Endothelial cell of umbilical vein (primary cell): Measurements from ENCODE around the gene MYZAP. TPM values are rescaled to one million over a fixed set of nuclear protein-coding genes. Genes with fewer than 3 reads are reported as not detected.

ENCODE experiments used
- BruUV-seq: library from RNA; stranded (reverse); fragments of 400-500 nt; replicated peaks from 2 replicates; lab custom pipeline; 2021; lab: Mats Ljungman, UMichigan
- CTCF ChIA-PET: fragments of 300-600, 350-600 bp; sonication (Branson Sonifier 250); formaldehyde crosslinking; loops from one replicate; lab custom pipeline; 2021; ENCODE audit warnings: antibody characterized with exemption, inconsistent platforms; lab: Charles Lee
- POLR2A ChIA-PET: fragments of 300-600, 350-600 bp; sonication (Branson Sonifier 250); formaldehyde crosslinking; loops from one replicate; lab custom pipeline; 2021; ENCODE audit warnings: antibody characterized with exemption, inconsistent platforms; lab: Charles Lee
- DNase-seq: peaks from one replicate; pipeline ENCODE4 v3.0.0-alpha.2; 2011; ENCODE audit warnings: low read depth, low spot score
- FAIRE-seq: peaks from 2 replicates; lab custom pipeline; 2011; peaks lifted over from hg19 to GRCh38; lab: Jason Lieb, UNC
- H2AFZ ChIP-seq: 2 replicates; pipeline ENCODE4 v1.6.0; 2012; ENCODE audit warnings: low read depth, low read length, control low read depth, inconsistent platforms
- H3K27ac ChIP-seq: 2 replicates; pipeline ENCODE4 v1.5.1; 2011; ENCODE audit warnings: low read depth, mild to moderate bottlenecking, control low read depth, low read length, moderate library complexity; ENCODE audit not compliant: insufficient read depth
- H3K27me3 ChIP-seq, 2 experiments: 2 replicates each; pipeline versions ENCODE4 v1.6.0 to v1.6.1; 2011; ENCODE audit warnings: low read length in 2 of 2, mixed read lengths in 1 of 2; ENCODE audit not compliant: control insufficient read depth in 2 of 2, insufficient read depth in 2 of 2
- H3K36me3 ChIP-seq, 2 experiments: 2 replicates in 1 of 2; 3 replicates in 1 of 2; pipeline ENCODE4 v1.5.1; 2011; ENCODE audit warnings: low read length in 2 of 2, mild to moderate bottlenecking in 1 of 2, moderate library complexity in 1 of 2; ENCODE audit not compliant: control insufficient read depth in 2 of 2, insufficient read depth in 2 of 2; ENCODE audit errors: extremely low read depth in 1 of 2
- H3K4me1 ChIP-seq: 3 replicates; pipeline ENCODE4 v1.5.1; 2011; ENCODE audit warnings: mild to moderate bottlenecking, low read length; ENCODE audit not compliant: control insufficient read depth, insufficient read depth; ENCODE audit errors: extremely low read depth
- H3K4me2 ChIP-seq: 2 replicates; pipeline ENCODE4 v1.6.1; 2011; ENCODE audit warnings: low read length, control low read depth, mixed read lengths; ENCODE audit not compliant: insufficient read depth
- H3K4me3 ChIP-seq, 3 experiments: fragments of 200-600 bp in 1 of 3; sonication (generic), shearing (Covaris generic) in 1 of 3; replicated peaks in 1 of 3; 2 replicates each; pipeline ENCODE4 v1.5.1; 2011 to 2016; ENCODE audit warnings: control low read depth in 3 of 3, low read length in 3 of 3, mild to moderate bottlenecking in 2 of 3, inconsistent platforms in 1 of 3, low read depth in 1 of 3, moderate library complexity in 1 of 3; ENCODE audit not compliant: insufficient read depth in 1 of 3
- H3K79me2 ChIP-seq: 2 replicates; pipeline ENCODE4 v1.6.0; 2012; ENCODE audit warnings: low read length, inconsistent platforms; ENCODE audit not compliant: control insufficient read depth, insufficient read depth
- H3K9ac ChIP-seq: replicated peaks from 2 replicates; pipeline ENCODE3; 2011; ENCODE audit warnings: low read length, control low read depth; ENCODE audit not compliant: insufficient read depth; ENCODE audit errors: extremely low read depth
- H3K9me1 ChIP-seq: replicated peaks from 3 replicates; pipeline ENCODE4 v1.6.0; 2011; ENCODE audit warnings: mild to moderate bottlenecking, low read length; ENCODE audit not compliant: control insufficient read depth, insufficient read depth; ENCODE audit errors: extremely low read depth
- H3K9me3 ChIP-seq: replicated peaks from 2 replicates; pipeline ENCODE4 v1.5.1; 2012; ENCODE audit warnings: low read length, inconsistent platforms; ENCODE audit not compliant: control insufficient read depth, insufficient read depth
- H4K20me1 ChIP-seq: replicated peaks from 2 replicates; pipeline ENCODE3; 2011; ENCODE audit warnings: mild to moderate bottlenecking, low read length; ENCODE audit not compliant: control insufficient read depth, insufficient read depth; ENCODE audit errors: extremely low read depth
- EZH2 ChIP-seq: IDR thresholded peaks from 2 replicates; pipeline ENCODE4 v1.6.1; 2012; ENCODE audit warnings: borderline replicate concordance, low read depth, mild to moderate bottlenecking, moderate library complexity, low read length, inconsistent platforms; ENCODE audit not compliant: severe bottlenecking
- FOS ChIP-seq: IDR thresholded peaks from 2 replicates; pipeline ENCODE4 v1.6.1; 2011; ENCODE audit warnings: mild to moderate bottlenecking, low read length, moderate library complexity, borderline replicate concordance; ENCODE audit not compliant: insufficient read depth
- GATA2 ChIP-seq: IDR thresholded peaks from 2 replicates; pipeline ENCODE4 v1.7.0; 2011; ENCODE audit warnings: low read depth, mild to moderate bottlenecking, moderate library complexity, mixed read lengths, low read length; ENCODE audit not compliant: insufficient read length, insufficient read depth
- JUN ChIP-seq: IDR thresholded peaks from 2 replicates; pipeline ENCODE4 v1.6.1; 2011; ENCODE audit warnings: borderline replicate concordance, low read depth; ENCODE audit not compliant: insufficient read length, insufficient read depth
- MYC ChIP-seq: IDR thresholded peaks from one replicate; pipeline ENCODE4 v1.6.1; 2011; ENCODE audit warnings: mild to moderate bottlenecking, low read depth, low read length
- POLR2A ChIP-seq: IDR thresholded peaks from 2 replicates; pipeline ENCODE4 v1.6.1; 2012; ENCODE audit warnings: low read depth, mild to moderate bottlenecking, control low read depth, low read length
- POLR2AphosphoS5 ChIP-seq: IDR thresholded peaks from 2 replicates; pipeline ENCODE4 v1.6.1; 2012; ENCODE audit warnings: low read depth, mild to moderate bottlenecking, control low read depth, low read length, moderate library complexity; ENCODE audit not compliant: insufficient read depth
- dilution Hi-C: fragments of 300-500 bp; cut with MboI; formaldehyde crosslinking; loops from one replicate; pipeline ENCODE4 v1.15.0; 2019; ENCODE audit warnings: low sequenced_read_pairs; ENCODE audit not compliant: extremely low pct_ligation_motif_present
- intact Hi-C: fragments of 100-400 bp; cut with micrococcal nuclease; formaldehyde crosslinking; loops from one replicate; pipeline ENCODE4 v1.10.0; 2022
- polyA plus RNA-seq, 4 experiments: library from polyadenylated mRNA; depleted of rRNA in 3 of 4; stranded (reverse) in 3 of 4; unstranded in 1 of 4; fragments of >200 nt; gene quantifications; 2 replicates each; pipeline versions ENCODE4 v1.2.1 to v1.2.3, GENCODE V29; 2011 to 2012; ENCODE audit warnings: missing spikeins in 1 of 4
- total RNA-seq: library from RNA; stranded (reverse); gene quantifications from 2 replicates; pipeline ENCODE4 v1.2.3, GENCODE V29; 2021
- TF ChIP-seq, protein P1 (sequence below): IDR thresholded peaks from 2 replicates; pipeline ENCODE4 v1.6.1; 2011; ENCODE audit not compliant: insufficient read depth, insufficient read length
- TF ChIP-seq, protein P2 (sequence below), 2 donors: IDR thresholded peaks; 1 replicate in 1 of 2; 2 replicates in 1 of 2; pipeline ENCODE4 v1.5.1; 2011; ENCODE audit warnings: low read length in 2 of 2, mild to moderate bottlenecking in 2 of 2, moderate library complexity in 2 of 2, control low read depth in 1 of 2, inconsistent platforms in 1 of 2, low read depth in 1 of 2; ENCODE audit not compliant: insufficient read depth in 1 of 2; ENCODE audit errors: extremely low read depth in 1 of 2

Gene MYZAP
- total and polyA plus RNA-seq, 2 donors (not counting 3 experiments of a cell fraction or from before 2014, with no cell fraction given): 6.3 to 8.1 TPM

DNA sequence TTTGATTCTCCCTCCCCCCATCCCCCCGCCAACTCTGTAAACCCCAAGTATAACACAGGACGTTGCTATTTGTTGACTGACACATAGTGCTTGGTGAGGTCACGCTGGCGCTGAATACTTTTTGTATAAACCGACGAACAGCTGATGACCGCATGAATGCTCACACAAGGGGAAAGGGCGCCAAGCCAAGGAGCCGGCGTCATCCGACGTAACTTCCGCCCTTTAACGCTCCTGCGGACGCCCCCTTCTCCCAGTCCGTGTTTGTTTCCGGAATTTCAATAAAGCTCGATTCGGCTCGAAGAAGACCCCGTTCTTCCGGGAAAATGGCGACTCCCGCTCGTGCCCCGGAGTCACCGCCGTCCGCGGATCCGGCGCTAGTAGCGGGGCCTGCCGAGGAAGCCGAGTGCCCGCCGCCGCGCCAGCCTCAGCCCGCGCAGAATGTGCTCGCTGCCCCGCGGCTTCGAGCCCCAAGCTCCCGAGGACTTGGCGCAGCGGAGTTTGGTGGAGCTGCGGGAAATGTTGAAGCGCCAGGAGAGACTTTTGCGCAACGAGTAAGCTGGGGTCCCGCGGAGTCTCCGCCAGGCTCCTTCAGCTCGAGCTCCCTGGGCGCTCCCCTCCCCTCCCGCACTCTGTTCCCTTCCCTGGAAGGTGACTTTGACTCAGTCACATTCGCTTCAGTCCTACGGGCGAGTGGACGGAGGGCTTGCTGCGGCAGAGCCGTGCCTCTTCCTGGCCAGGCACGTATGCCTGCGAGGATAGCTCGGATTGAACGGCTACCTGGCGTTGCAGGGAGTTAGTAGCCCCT, 114.9 kb downstream of the MYZAP start, which contains the start of gene POLR2M:
POLR2M (plus strand) TSS at position 310 of the 805 bp plus-strand sequence; CDS start at position 439, 129 bp downstream.
- Histone ChIP-seq H3K4me2 (peak within 1 kb of the TSS; percentile 92), H3K36me3 (peaks cover 2 to 13% of the 10 kb centered on the region in 2 experiments), H3K4me1 (peaks cover 16% of the 10 kb centered on the region), H3K79me2 (peaks cover 35% of the 10 kb centered on the region), H3K9ac (peak within 1 kb of the TSS; percentile 80), H3K9me3 (no peaks in the 10 kb centered on the region), H2AFZ (peak within 1 kb of the TSS; percentile 85), H4K20me1 (no peaks in the 10 kb centered on the region), H3K27ac (peak within 1 kb of the TSS; percentile 74), H3K4me3 (peak within 1 kb of the TSS; percentile 18 to 71 (median 59)), H3K27me3 (no peaks in the 10 kb centered on the region), H3K9me1 (no peaks in the 10 kb centered on the region)
- intact Hi-C loops (loop anchor here (1.0 to 5.0 kb wide), 6 partner anchors 14 to 366 kb away; no protein-coding TSS in a partner anchor), dilution Hi-C loops (no loop called here)
- TSS peak; percentile 47 for BruUV-seq
- DNase-seq: peak; percentile 99
- TF ChIP-seq, protein P1, sequence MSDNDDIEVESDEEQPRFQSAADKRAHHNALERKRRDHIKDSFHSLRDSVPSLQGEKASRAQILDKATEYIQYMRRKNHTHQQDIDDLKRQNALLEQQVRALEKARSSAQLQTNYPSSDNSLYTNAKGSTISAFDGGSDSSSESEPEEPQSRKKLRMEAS: peak; percentile 24
- TF ChIP-seq MYC: peak; percentile 35
- peak; percentile 63 for TF ChIP-seq POLR2A
- TF ChIP-seq GATA2: no peak
- TF ChIP-seq, protein P2, sequence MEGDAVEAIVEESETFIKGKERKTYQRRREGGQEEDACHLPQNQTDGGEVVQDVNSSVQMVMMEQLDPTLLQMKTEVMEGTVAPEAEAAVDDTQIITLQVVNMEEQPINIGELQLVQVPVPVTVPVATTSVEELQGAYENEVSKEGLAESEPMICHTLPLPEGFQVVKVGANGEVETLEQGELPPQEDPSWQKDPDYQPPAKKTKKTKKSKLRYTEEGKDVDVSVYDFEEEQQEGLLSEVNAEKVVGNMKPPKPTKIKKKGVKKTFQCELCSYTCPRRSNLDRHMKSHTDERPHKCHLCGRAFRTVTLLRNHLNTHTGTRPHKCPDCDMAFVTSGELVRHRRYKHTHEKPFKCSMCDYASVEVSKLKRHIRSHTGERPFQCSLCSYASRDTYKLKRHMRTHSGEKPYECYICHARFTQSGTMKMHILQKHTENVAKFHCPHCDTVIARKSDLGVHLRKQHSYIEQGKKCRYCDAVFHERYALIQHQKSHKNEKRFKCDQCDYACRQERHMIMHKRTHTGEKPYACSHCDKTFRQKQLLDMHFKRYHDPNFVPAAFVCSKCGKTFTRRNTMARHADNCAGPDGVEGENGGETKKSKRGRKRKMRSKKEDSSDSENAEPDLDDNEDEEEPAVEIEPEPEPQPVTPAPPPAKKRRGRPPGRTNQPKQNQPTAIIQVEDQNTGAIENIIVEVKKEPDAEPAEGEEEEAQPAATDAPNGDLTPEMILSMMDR (IDR thresholded peaks at IDR 0.05; ENCODE audit: extremely low read depth in 1 of 2, insufficient read depth in 1 of 2, low read depth in 1 of 2, low read length in 2 of 2): no peak
- no peak for TF ChIP-seq EZH2
- peak; percentile 72 for TF ChIP-seq POLR2AphosphoS5
- peak; percentile 59 for TF ChIP-seq JUN
- TF ChIP-seq FOS: peak; percentile 48
- ChIA-PET CTCF (interaction anchor here (0.9 to 3.6 kb wide), 21 partner anchors 10 to 364 kb away, joined by 3 to 33 read pairs (median 6); no protein-coding TSS in a partner anchor), POLR2A (interaction anchor here (1.0 kb wide), 2 partner anchors 12 to 157 kb away, joined by 3 read pairs; no protein-coding TSS in a partner anchor)
- FAIRE-seq: peak; percentile 94
